Endothelial cell of umbilical vein (primary cell): ENCODE results near the gene NEDD4. TPM values are rescaled to one million over a fixed set of nuclear protein-coding genes. Genes with fewer than 3 reads are reported as not detected.

Experiments
- BruUV-seq: library from RNA; stranded (reverse); fragments of 400-500 nt; replicated peaks from 2 replicates; lab custom pipeline; 2021; lab: Mats Ljungman, UMichigan
- CTCF ChIA-PET: fragments of 300-600, 350-600 bp; sonication (Branson Sonifier 250); formaldehyde crosslinking; loops from one replicate; lab custom pipeline; 2021; ENCODE audit warnings: antibody characterized with exemption, inconsistent platforms; lab: Charles Lee
- POLR2A ChIA-PET: fragments of 300-600, 350-600 bp; sonication (Branson Sonifier 250); formaldehyde crosslinking; loops from one replicate; lab custom pipeline; 2021; ENCODE audit warnings: antibody characterized with exemption, inconsistent platforms; lab: Charles Lee
- DNase-seq: peaks from one replicate; pipeline ENCODE4 v3.0.0-alpha.2; 2011; ENCODE audit warnings: low read depth, low spot score
- FAIRE-seq: peaks from 2 replicates; lab custom pipeline; 2011; peaks lifted over from hg19 to GRCh38; lab: Jason Lieb, UNC
- H2AFZ ChIP-seq: 2 replicates; pipeline ENCODE4 v1.6.0; 2012; ENCODE audit warnings: low read depth, low read length, control low read depth, inconsistent platforms
- H3K27ac ChIP-seq: 2 replicates; pipeline ENCODE4 v1.5.1; 2011; ENCODE audit warnings: low read depth, mild to moderate bottlenecking, control low read depth, low read length, moderate library complexity; ENCODE audit not compliant: insufficient read depth
- H3K27me3 ChIP-seq, 2 experiments: 2 replicates each; pipeline versions ENCODE4 v1.6.0 to v1.6.1; 2011; ENCODE audit warnings: low read length in 2 of 2, mixed read lengths in 1 of 2; ENCODE audit not compliant: control insufficient read depth in 2 of 2, insufficient read depth in 2 of 2
- H3K36me3 ChIP-seq, 2 experiments: 2 replicates in 1 of 2; 3 replicates in 1 of 2; pipeline ENCODE4 v1.5.1; 2011; ENCODE audit warnings: low read length in 2 of 2, mild to moderate bottlenecking in 1 of 2, moderate library complexity in 1 of 2; ENCODE audit not compliant: control insufficient read depth in 2 of 2, insufficient read depth in 2 of 2; ENCODE audit errors: extremely low read depth in 1 of 2
- H3K4me1 ChIP-seq: 3 replicates; pipeline ENCODE4 v1.5.1; 2011; ENCODE audit warnings: mild to moderate bottlenecking, low read length; ENCODE audit not compliant: control insufficient read depth, insufficient read depth; ENCODE audit errors: extremely low read depth
- H3K4me2 ChIP-seq: 2 replicates; pipeline ENCODE4 v1.6.1; 2011; ENCODE audit warnings: low read length, control low read depth, mixed read lengths; ENCODE audit not compliant: insufficient read depth
- H3K4me3 ChIP-seq, 3 experiments: fragments of 200-600 bp in 1 of 3; sonication (generic), shearing (Covaris generic) in 1 of 3; replicated peaks in 1 of 3; 2 replicates each; pipeline ENCODE4 v1.5.1; 2011 to 2016; ENCODE audit warnings: control low read depth in 3 of 3, low read length in 3 of 3, mild to moderate bottlenecking in 2 of 3, inconsistent platforms in 1 of 3, low read depth in 1 of 3, moderate library complexity in 1 of 3; ENCODE audit not compliant: insufficient read depth in 1 of 3
- H3K79me2 ChIP-seq: 2 replicates; pipeline ENCODE4 v1.6.0; 2012; ENCODE audit warnings: low read length, inconsistent platforms; ENCODE audit not compliant: control insufficient read depth, insufficient read depth
- H3K9ac ChIP-seq: replicated peaks from 2 replicates; pipeline ENCODE3; 2011; ENCODE audit warnings: low read length, control low read depth; ENCODE audit not compliant: insufficient read depth; ENCODE audit errors: extremely low read depth
- H3K9me1 ChIP-seq: replicated peaks from 3 replicates; pipeline ENCODE4 v1.6.0; 2011; ENCODE audit warnings: mild to moderate bottlenecking, low read length; ENCODE audit not compliant: control insufficient read depth, insufficient read depth; ENCODE audit errors: extremely low read depth
- H3K9me3 ChIP-seq: replicated peaks from 2 replicates; pipeline ENCODE4 v1.5.1; 2012; ENCODE audit warnings: low read length, inconsistent platforms; ENCODE audit not compliant: control insufficient read depth, insufficient read depth
- H4K20me1 ChIP-seq: replicated peaks from 2 replicates; pipeline ENCODE3; 2011; ENCODE audit warnings: mild to moderate bottlenecking, low read length; ENCODE audit not compliant: control insufficient read depth, insufficient read depth; ENCODE audit errors: extremely low read depth
- CTCF ChIP-seq, 2 donors: IDR thresholded peaks; 1 replicate in 1 of 2; 2 replicates in 1 of 2; pipeline ENCODE4 v1.5.1; 2011; ENCODE audit warnings: low read length in 2 of 2, mild to moderate bottlenecking in 2 of 2, moderate library complexity in 2 of 2, control low read depth in 1 of 2, inconsistent platforms in 1 of 2, low read depth in 1 of 2; ENCODE audit not compliant: insufficient read depth in 1 of 2; ENCODE audit errors: extremely low read depth in 1 of 2
- EZH2 ChIP-seq: IDR thresholded peaks from 2 replicates; pipeline ENCODE4 v1.6.1; 2012; ENCODE audit warnings: borderline replicate concordance, low read depth, mild to moderate bottlenecking, moderate library complexity, low read length, inconsistent platforms; ENCODE audit not compliant: severe bottlenecking
- FOS ChIP-seq: IDR thresholded peaks from 2 replicates; pipeline ENCODE4 v1.6.1; 2011; ENCODE audit warnings: mild to moderate bottlenecking, low read length, moderate library complexity, borderline replicate concordance; ENCODE audit not compliant: insufficient read depth
- GATA2 ChIP-seq: IDR thresholded peaks from 2 replicates; pipeline ENCODE4 v1.7.0; 2011; ENCODE audit warnings: low read depth, mild to moderate bottlenecking, moderate library complexity, mixed read lengths, low read length; ENCODE audit not compliant: insufficient read length, insufficient read depth
- JUN ChIP-seq: IDR thresholded peaks from 2 replicates; pipeline ENCODE4 v1.6.1; 2011; ENCODE audit warnings: borderline replicate concordance, low read depth; ENCODE audit not compliant: insufficient read length, insufficient read depth
- MYC ChIP-seq: IDR thresholded peaks from one replicate; pipeline ENCODE4 v1.6.1; 2011; ENCODE audit warnings: mild to moderate bottlenecking, low read depth, low read length
- POLR2A ChIP-seq: IDR thresholded peaks from 2 replicates; pipeline ENCODE4 v1.6.1; 2012; ENCODE audit warnings: low read depth, mild to moderate bottlenecking, control low read depth, low read length
- POLR2AphosphoS5 ChIP-seq: IDR thresholded peaks from 2 replicates; pipeline ENCODE4 v1.6.1; 2012; ENCODE audit warnings: low read depth, mild to moderate bottlenecking, control low read depth, low read length, moderate library complexity; ENCODE audit not compliant: insufficient read depth
- dilution Hi-C: fragments of 300-500 bp; cut with MboI; formaldehyde crosslinking; loops from one replicate; pipeline ENCODE4 v1.15.0; 2019; ENCODE audit warnings: low sequenced_read_pairs; ENCODE audit not compliant: extremely low pct_ligation_motif_present
- intact Hi-C: fragments of 100-400 bp; cut with micrococcal nuclease; formaldehyde crosslinking; loops from one replicate; pipeline ENCODE4 v1.10.0; 2022
- polyA plus RNA-seq, 4 experiments: library from polyadenylated mRNA; depleted of rRNA in 3 of 4; stranded (reverse) in 3 of 4; unstranded in 1 of 4; fragments of >200 nt; gene quantifications; 2 replicates each; pipeline versions ENCODE4 v1.2.1 to v1.2.3, GENCODE V29; 2011 to 2012; ENCODE audit warnings: missing spikeins in 1 of 4
- total RNA-seq: library from RNA; stranded (reverse); gene quantifications from 2 replicates; pipeline ENCODE4 v1.2.3, GENCODE V29; 2021
- TF ChIP-seq, protein P1 (sequence below): IDR thresholded peaks from 2 replicates; pipeline ENCODE4 v1.6.1; 2011; ENCODE audit not compliant: insufficient read depth, insufficient read length

Gene NEDD4
- total and polyA plus RNA-seq, 2 donors (not counting 3 experiments of a cell fraction or from before 2014, with no cell fraction given), result 9.2 to 39.0 TPM

DNA sequence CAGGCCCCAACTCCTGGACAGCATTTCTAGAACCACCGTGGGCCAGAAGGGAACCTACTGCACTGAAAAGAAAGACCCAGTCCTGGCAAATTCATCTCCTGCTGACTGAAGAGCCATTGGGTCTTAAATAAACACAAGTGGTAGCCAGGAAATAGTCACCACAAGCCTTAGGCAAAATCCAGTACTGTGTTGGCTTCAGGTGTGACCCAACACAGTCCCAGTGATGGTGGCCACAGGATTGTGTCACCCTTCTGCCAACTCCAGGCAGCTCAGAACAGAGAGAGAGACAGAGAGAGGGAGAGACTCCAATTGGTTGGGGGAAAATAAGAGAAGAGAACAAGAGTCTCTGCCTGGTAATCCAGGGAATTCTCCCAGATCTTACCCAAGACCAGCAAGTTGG is 23.1 kb downstream of the NEDD4 start:
- ChIA-PET POLR2A (no interaction called here), CTCF (no interaction called here)
- Histone ChIP-seq H3K4me1 (no peaks in the 10 kb centered on the region), H3K27ac (no peak overlapping the region), H3K9me3 (no peaks in the 10 kb centered on the region), H3K79me2 (peaks cover 53% of the 10 kb centered on the region), H3K27me3 (no peaks in the 10 kb centered on the region), H3K4me2 (no peak overlapping the region), H3K36me3 (peaks cover 0 to 2% of the 10 kb centered on the region in 2 experiments), H3K9ac (no peak overlapping the region), H3K9me1 (no peaks in the 10 kb centered on the region), H2AFZ (no peak overlapping the region), H3K4me3 (no peak overlapping the region), H4K20me1 (peaks cover 2% of the 10 kb centered on the region)
- dilution Hi-C loops, result no loop called here
- DNase-seq (no peak), FAIRE-seq (no peak)
- BruUV-seq, result no TSS peak
- intact Hi-C loops, result no loop called here
- no peak for TF ChIP-seq CTCF (IDR thresholded peaks at IDR 0.05; ENCODE audit: extremely low read depth in 1 of 2, insufficient read depth in 1 of 2, low read depth in 1 of 2, low read length in 2 of 2)
- no peak for TF ChIP-seq GATA2
- TF ChIP-seq, protein P1, sequence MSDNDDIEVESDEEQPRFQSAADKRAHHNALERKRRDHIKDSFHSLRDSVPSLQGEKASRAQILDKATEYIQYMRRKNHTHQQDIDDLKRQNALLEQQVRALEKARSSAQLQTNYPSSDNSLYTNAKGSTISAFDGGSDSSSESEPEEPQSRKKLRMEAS, result no peak
- TF ChIP-seq FOS, result no peak
- TF ChIP-seq MYC, result no peak
- TF ChIP-seq POLR2A, result no peak
- TF ChIP-seq JUN, result no peak
- no peak for TF ChIP-seq EZH2
- no peak for TF ChIP-seq POLR2AphosphoS5
